ENCODE data around the gene ABCB4. TPM values are rescaled to one million over a fixed set of nuclear protein-coding genes. Genes with fewer than 3 reads are reported as not detected.

The ABCB4 gene
- total RNA-seq, result 10.4 and 23.5 TPM in 2 replicates

DNA sequence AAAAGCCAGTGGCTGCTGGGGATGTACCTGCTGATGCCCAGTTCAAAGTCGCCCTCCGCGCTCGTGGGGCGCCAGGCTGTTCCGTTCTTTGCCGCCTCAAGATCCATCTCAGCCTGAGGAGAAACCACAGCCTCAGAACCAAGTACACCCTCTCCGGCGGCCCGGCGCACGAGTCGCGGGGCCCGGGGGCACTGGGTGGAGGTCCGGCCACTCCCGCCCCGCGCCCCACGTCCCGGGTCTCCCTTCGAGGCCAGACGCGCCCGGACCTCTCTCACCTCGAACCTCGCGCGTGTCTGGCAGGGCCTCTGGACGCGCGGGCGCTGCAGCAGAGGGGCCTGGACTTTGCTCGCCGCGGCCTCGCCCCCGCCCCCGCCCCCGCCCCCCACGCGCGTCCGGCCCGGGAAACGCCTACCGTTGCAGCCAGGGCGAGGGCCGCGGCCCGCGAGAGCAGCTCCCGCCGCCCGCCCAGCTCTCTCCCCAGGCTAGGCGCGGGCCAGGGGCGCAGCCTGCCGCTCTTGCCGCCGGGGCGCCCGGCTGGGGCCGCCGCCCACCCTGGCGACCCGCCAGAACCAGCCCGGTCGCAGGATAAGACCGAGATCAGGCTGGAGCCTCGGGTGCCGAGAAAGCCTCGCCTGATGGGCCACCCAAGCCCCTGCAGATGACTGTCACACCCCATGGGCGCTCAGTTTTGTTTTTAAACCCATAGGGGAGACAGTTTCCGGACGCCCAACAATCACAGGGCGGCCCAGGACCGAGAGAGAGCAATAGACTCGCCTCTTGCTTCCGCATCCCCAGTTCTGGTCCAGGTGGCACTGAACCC, at the start of gene ABCB4:
ABCB4 (minus strand) TSS at position 322 of the 820 bp plus-strand sequence; CDS start at position 107, 215 bp downstream.

Other genes starting within 250 kb of the ABCB4 start
- gene CROT, start 130.0 kb downstream of the ABCB4 start, total RNA-seq, result 12.2 and 13.8 TPM in 2 replicates
- gene ABCB1, start 125.2 kb upstream of the ABCB4 start, total RNA-seq, result 0.12 and 0.49 TPM in 2 replicates
- gene RUNDC3B, start 152.7 kb upstream of the ABCB4 start, total RNA-seq, result 0.24 and 0.49 TPM in 2 replicates

Measured in hair follicle dermal papilla cell (primary cell).